ENCODE data around the gene SEC14L3. TPM values are rescaled to one million over a fixed set of nuclear protein-coding genes. Genes with fewer than 3 reads are reported as not detected.

SEC14L3 gene
- total and polyA plus RNA-seq, 2 of the 13 experiments (the other 11 are each of a cell fraction or from before 2014, with no cell fraction given), result not detected

DNA sequence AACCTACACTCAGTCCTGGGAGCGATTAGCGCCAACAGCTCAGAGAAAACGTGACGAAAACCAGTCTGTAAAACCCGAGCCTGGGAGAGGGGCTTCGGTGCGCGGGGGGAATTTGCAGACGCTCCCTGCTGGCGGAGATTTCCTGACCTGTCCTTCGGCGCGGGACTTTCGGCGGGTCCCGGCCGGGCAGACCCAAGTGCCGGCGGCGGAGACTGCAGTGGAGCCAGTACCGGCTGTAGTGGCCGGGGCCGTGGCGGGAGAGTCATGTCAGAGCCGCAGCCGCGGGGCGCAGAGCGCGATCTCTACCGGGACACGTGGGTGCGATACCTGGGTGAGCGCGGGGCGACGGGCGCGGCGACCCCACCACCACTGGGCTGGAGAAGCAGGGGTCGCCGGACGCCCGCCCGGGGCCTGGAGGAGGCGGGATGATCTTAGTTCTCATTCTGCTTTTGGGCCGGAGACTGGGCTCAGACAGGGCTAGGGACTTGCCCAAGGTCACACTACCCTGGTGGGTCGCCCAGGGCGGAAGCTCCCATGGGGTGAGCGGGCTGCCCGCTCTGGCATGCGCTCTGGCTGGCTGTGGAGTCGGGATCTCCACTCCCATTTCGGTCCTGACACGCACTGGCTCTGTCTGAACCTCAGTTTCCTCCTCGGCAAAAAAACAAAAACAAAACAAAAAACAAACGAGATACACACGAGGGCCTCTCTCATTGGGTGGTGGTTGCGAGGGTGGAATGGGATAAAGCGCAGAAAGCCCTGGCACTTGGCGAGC, 46.0 kb downstream of the SEC14L3 start, which contains the start of gene MTFP1 (continued):
- no peak for TF ChIP-seq ZNF784 (CRISPR knock-in tag; IDR thresholded peaks at IDR 0.05; ENCODE audit: borderline replicate concordance)
- no peak for TF ChIP-seq ZBTB42 (CRISPR knock-in tag; IDR thresholded peaks at IDR 0.05)
- TF ChIP-seq SETDB1 (CRISPR knock-in tag; IDR thresholded peaks at IDR 0.05; ENCODE audit: borderline replicate concordance), result no peak
- TF ChIP-seq FOXJ3 (CRISPR knock-in tag; IDR thresholded peaks at IDR 0.05; ENCODE audit: borderline replicate concordance), result no peak
- TF ChIP-seq MEIS1 (CRISPR knock-in tag; IDR thresholded peaks at IDR 0.05; ENCODE audit: borderline replicate concordance), result no peak
- no peak for TF ChIP-seq ZNF484 (CRISPR knock-in tag; IDR thresholded peaks at IDR 0.05; ENCODE audit: borderline replicate concordance, low read depth)
- TF ChIP-seq ZNF296 (CRISPR knock-in tag; conservative IDR thresholded peaks at IDR 0.05), result no peak; the same call in 1 of the 2 replicates
- no peak for TF ChIP-seq U2AF1 (optimal IDR thresholded peaks at IDR 0.05; ENCODE audit: low read depth, low read length)
- no peak for TF ChIP-seq NPAS2 (CRISPR knock-in tag; IDR thresholded peaks at IDR 0.05; ENCODE audit: borderline replicate concordance)
- TF ChIP-seq MED8 (CRISPR knock-in tag; IDR thresholded peaks at IDR 0.05; ENCODE audit: insufficient replicate concordance), result no peak
- no peak for TF ChIP-seq NR2F6 (IDR thresholded peaks at IDR 0.05)
- TF ChIP-seq NR2F6 (CRISPR knock-in tag; IDR thresholded peaks at IDR 0.05), result 0 out of 2 replicates have a peak, but pooled peaks have one; percentile 13
- TF ChIP-seq, protein P1, sequence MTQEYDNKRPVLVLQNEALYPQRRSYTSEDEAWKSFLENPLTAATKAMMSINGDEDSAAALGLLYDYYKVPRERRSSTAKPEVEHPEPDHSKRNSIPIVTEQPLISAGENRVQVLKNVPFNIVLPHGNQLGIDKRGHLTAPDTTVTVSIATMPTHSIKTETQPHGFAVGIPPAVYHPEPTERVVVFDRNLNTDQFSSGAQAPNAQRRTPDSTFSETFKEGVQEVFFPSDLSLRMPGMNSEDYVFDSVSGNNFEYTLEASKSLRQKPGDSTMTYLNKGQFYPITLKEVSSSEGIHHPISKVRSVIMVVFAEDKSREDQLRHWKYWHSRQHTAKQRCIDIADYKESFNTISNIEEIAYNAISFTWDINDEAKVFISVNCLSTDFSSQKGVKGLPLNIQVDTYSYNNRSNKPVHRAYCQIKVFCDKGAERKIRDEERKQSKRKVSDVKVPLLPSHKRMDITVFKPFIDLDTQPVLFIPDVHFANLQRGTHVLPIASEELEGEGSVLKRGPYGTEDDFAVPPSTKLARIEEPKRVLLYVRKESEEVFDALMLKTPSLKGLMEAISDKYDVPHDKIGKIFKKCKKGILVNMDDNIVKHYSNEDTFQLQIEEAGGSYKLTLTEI (CRISPR knock-in tag; conservative IDR thresholded peaks at IDR 0.05), result no peak
- peak; percentile 75; the same call in 1 of the 2 replicates for TF ChIP-seq NFKB2 (CRISPR knock-in tag; IDR thresholded peaks at IDR 0.05; ENCODE audit: borderline replicate concordance)
- TF ChIP-seq ZNF251 (CRISPR knock-in tag; IDR thresholded peaks at IDR 0.05), result no peak
- no peak for TF ChIP-seq ZNF782 (CRISPR knock-in tag; IDR thresholded peaks at IDR 0.05; ENCODE audit: borderline replicate concordance)
- no peak for TF ChIP-seq NCOA1 (CRISPR knock-in tag; IDR thresholded peaks at IDR 0.05)
- TF ChIP-seq SIN3A (IDR thresholded peaks at IDR 0.05; ENCODE audit: borderline replicate concordance, low read depth, low read length), result peak; percentile 64; the same call in 1 of the 2 replicates
- TF ChIP-seq FOXO1 (CRISPR knock-in tag; IDR thresholded peaks at IDR 0.05), result no peak
- TF ChIP-seq SCMH1 (CRISPR knock-in tag; IDR thresholded peaks at IDR 0.05; ENCODE audit: borderline replicate concordance), result no peak
- TF ChIP-seq, protein P2, sequence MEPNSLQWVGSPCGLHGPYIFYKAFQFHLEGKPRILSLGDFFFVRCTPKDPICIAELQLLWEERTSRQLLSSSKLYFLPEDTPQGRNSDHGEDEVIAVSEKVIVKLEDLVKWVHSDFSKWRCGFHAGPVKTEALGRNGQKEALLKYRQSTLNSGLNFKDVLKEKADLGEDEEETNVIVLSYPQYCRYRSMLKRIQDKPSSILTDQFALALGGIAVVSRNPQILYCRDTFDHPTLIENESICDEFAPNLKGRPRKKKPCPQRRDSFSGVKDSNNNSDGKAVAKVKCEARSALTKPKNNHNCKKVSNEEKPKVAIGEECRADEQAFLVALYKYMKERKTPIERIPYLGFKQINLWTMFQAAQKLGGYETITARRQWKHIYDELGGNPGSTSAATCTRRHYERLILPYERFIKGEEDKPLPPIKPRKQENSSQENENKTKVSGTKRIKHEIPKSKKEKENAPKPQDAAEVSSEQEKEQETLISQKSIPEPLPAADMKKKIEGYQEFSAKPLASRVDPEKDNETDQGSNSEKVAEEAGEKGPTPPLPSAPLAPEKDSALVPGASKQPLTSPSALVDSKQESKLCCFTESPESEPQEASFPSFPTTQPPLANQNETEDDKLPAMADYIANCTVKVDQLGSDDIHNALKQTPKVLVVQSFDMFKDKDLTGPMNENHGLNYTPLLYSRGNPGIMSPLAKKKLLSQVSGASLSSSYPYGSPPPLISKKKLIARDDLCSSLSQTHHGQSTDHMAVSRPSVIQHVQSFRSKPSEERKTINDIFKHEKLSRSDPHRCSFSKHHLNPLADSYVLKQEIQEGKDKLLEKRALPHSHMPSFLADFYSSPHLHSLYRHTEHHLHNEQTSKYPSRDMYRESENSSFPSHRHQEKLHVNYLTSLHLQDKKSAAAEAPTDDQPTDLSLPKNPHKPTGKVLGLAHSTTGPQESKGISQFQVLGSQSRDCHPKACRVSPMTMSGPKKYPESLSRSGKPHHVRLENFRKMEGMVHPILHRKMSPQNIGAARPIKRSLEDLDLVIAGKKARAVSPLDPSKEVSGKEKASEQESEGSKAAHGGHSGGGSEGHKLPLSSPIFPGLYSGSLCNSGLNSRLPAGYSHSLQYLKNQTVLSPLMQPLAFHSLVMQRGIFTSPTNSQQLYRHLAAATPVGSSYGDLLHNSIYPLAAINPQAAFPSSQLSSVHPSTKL (CRISPR knock-in tag; IDR thresholded peaks at IDR 0.05), result no peak
- no peak for TF ChIP-seq ZNF841 (CRISPR knock-in tag; IDR thresholded peaks at IDR 0.05; ENCODE audit: borderline replicate concordance)
- peak; percentile 43; the same call in 1 of the 2 replicates for TF ChIP-seq MAZ (IDR thresholded peaks at IDR 0.05; ENCODE audit: borderline replicate concordance, low read depth, low read length)
- no peak for TF ChIP-seq MAZ (CRISPR knock-in tag; IDR thresholded peaks at IDR 0.05; ENCODE audit: low read depth)
- peak; percentile 20; the same call in 1 of the 2 replicates for TF ChIP-seq BCL6 (CRISPR knock-in tag; IDR thresholded peaks at IDR 0.05)

All from HepG2 (cell line).